ENCODE measurements around the gene NAALADL2. TPM values are rescaled to one million over a fixed set of nuclear protein-coding genes. Genes with fewer than 3 reads are reported as not detected.

NAALADL2 gene
- total RNA-seq, 1 experiment from 2014 or later: 1.6 TPM

- no peaks in the 10 kb centered on the region for H3K27me3 Mint-ChIP-seq (ENCODE audit: low read depth)
- no peak overlapping the region for H3K4ac ChIP-seq (ENCODE audit: low read depth, low read length)
- H2BK5ac ChIP-seq (ENCODE audit: insufficient read length, low read length): no peak overlapping the region
- H4K91ac ChIP-seq (ENCODE audit: insufficient read length, low read depth, low read length): no peak overlapping the region
- no peaks in the 10 kb centered on the region for H3K4me1 ChIP-seq (ENCODE audit: insufficient read depth, low read length)
- H3K9ac ChIP-seq (ENCODE audit: extremely low read depth, insufficient read length, low read length): no peak overlapping the region
- no peak overlapping the region for H3K27ac ChIP-seq (ENCODE audit: insufficient read length, low read depth, low read length)
- H3K23me2 ChIP-seq (ENCODE audit: insufficient read length, low read depth, low read length, poor library complexity, severe bottlenecking): no peaks in the 10 kb centered on the region
- H4K5ac ChIP-seq (ENCODE audit: insufficient read length, low read depth, low read length): no peak overlapping the region
- no peaks in the 10 kb centered on the region for H3K79me1 ChIP-seq (ENCODE audit: insufficient read depth, low read depth, low read length, poor library complexity, severe bottlenecking)
- no CpG with 5 or more reads among the region's 6 CpGs for WGBS (ENCODE audit: extremely low coverage, insufficient read length, low lambda C conversion rate)
- no peak overlapping the region for H2BK20ac ChIP-seq (ENCODE audit: low read depth, low read length, poor library complexity, severe bottlenecking)
- no peak overlapping the region for H3K18ac ChIP-seq (ENCODE audit: insufficient read length, low read depth, low read length)
- no peaks in the 10 kb centered on the region for H3K4me1 Mint-ChIP-seq
- no peaks in the 10 kb centered on the region for H3K79me2 ChIP-seq (ENCODE audit: insufficient read depth, low read length)
- H4K20me1 ChIP-seq (ENCODE audit: control insufficient read depth, insufficient read depth, insufficient read length): no peaks in the 10 kb centered on the region
- DNase-seq: no peak
- no peak overlapping the region for H2BK12ac ChIP-seq (ENCODE audit: insufficient read length, low read depth, low read length)
- no peak overlapping the region for H4K8ac ChIP-seq (replicated peaks; ENCODE audit: insufficient read length, low read depth, low read length)
- H3K4me3 Mint-ChIP-seq: no peak overlapping the region
- H3K14ac ChIP-seq (ENCODE audit: insufficient read depth, low read length): no peak overlapping the region
- no peak overlapping the region for H3K23ac ChIP-seq (ENCODE audit: insufficient read length, low read depth, low read length)
- no peaks in the 10 kb centered on the region for H3K27me3 ChIP-seq (ENCODE audit: insufficient read depth, low read length)
- no peak overlapping the region for H2AFZ ChIP-seq (ENCODE audit: low read length)
- no peaks in the 10 kb centered on the region for H3K9me3 ChIP-seq (ENCODE audit: control insufficient read depth, low read depth, low read length)
- H3K4me2 ChIP-seq (ENCODE audit: insufficient read depth, insufficient read length, low read length): no peak overlapping the region
- no peak overlapping the region for H2AK5ac ChIP-seq (ENCODE audit: insufficient read length, low read length)
- H3K9me3 Mint-ChIP-seq: no peaks in the 10 kb centered on the region
- no peak overlapping the region for H3K56ac ChIP-seq (ENCODE audit: insufficient read length, low read depth, low read length)
- no peak for TF ChIP-seq CTCF (conservative IDR thresholded peaks at IDR 0.05)
- no peak overlapping the region for H3T11ph ChIP-seq (ENCODE audit: low read length)
- no peak overlapping the region for H3K27ac Mint-ChIP-seq
- H2BK15ac ChIP-seq (ENCODE audit: low read depth, low read length): no peak overlapping the region
- H2BK120ac ChIP-seq (ENCODE audit: low read depth, low read length, poor library complexity, severe bottlenecking): no peak overlapping the region
- no peaks in the 10 kb centered on the region for H3K36me3 Mint-ChIP-seq (ENCODE audit: insufficient read depth in 1 of 3, low read depth in 3 of 3)
These were observed 588.4 kb downstream of the NAALADL2 start for GRCh38 chr3:175447521-175447920.

Data from H9 (cell line).